HG03103 (cell line): ENCODE measurements around the gene COL13A1.

ENCODE experiments used
- ATAC-seq: cut with Tn5 transposase; IDR thresholded peaks from one replicate; pipeline ENCODE4 v1.9.1; 2021; ENCODE audit warnings: low read depth; ENCODE audit not compliant: unreplicated experiment

COL13A1 gene

GRCh38 chr10:69818676-69819239 is 17.1 kb downstream of the COL13A1 start:
- no peak for ATAC-seq

- ATAC-seq, result no peak
Observed at GRCh38 chr10:69819716-69820506, 18.2 kb downstream of the COL13A1 start.

GRCh38 chr10:69820817-69821216 is 19.1 kb downstream of the COL13A1 start:
- ATAC-seq, result no peak

- ATAC-seq, result no peak
Observed at GRCh38 chr10:69825604-69826003, 23.9 kb downstream of the COL13A1 start.

- ATAC-seq, result no peak
Observed at GRCh38 chr10:69826094-69826493, 24.4 kb downstream of the COL13A1 start.

- ATAC-seq, result no peak
Observed at GRCh38 chr10:69826789-69827554, 25.3 kb downstream of the COL13A1 start.

- no peak for ATAC-seq
Observed at GRCh38 chr10:69828144-69828870, 26.6 kb downstream of the COL13A1 start.

GRCh38 chr10:69829775-69830174 is 28.1 kb downstream of the COL13A1 start:
- ATAC-seq, result no peak

GRCh38 chr10:69831231-69831855 is 29.6 kb downstream of the COL13A1 start:
- no peak for ATAC-seq

- no peak for ATAC-seq
Observed at GRCh38 chr10:69835233-69835632, 33.5 kb downstream of the COL13A1 start.

GRCh38 chr10:69835875-69836730 is 34.4 kb downstream of the COL13A1 start:
- ATAC-seq, result no peak

- no peak for ATAC-seq
Observed at GRCh38 chr10:69836731-69837030, 35.0 kb downstream of the COL13A1 start.

GRCh38 chr10:69837261-69837660 is 35.6 kb downstream of the COL13A1 start:
- no peak for ATAC-seq

- ATAC-seq, result no peak
Observed at GRCh38 chr10:69838418-69838817, 36.7 kb downstream of the COL13A1 start.

- no peak for ATAC-seq
Observed at GRCh38 chr10:69838853-69839252, 37.1 kb downstream of the COL13A1 start.

GRCh38 chr10:69839696-69840345 is 38.1 kb downstream of the COL13A1 start:
- no peak for ATAC-seq

GRCh38 chr10:69840773-69841172 is 39.1 kb downstream of the COL13A1 start:
- no peak for ATAC-seq

GRCh38 chr10:69842020-69842419 is 40.3 kb downstream of the COL13A1 start:
- no peak for ATAC-seq

- ATAC-seq, result no peak
Observed at GRCh38 chr10:69842882-69843281, 41.2 kb downstream of the COL13A1 start.
